ENCODE data around the gene OR8H2. TPM values are rescaled to one million over a fixed set of nuclear protein-coding genes. Genes with fewer than 3 reads are reported as not detected.
"Not testable (repeated sequence)": the region's sequence is repeated elsewhere in the genome, so short reads cannot be mapped to it uniquely, and the experiment has no call there.

Gene OR8H2
- total RNA-seq: not detected
- polyA plus RNA-seq (ENCODE audit: insufficient read depth, low read depth, low replicate concordance): not detected
- long read RNA-seq, donor 1: 0 reads
- long read RNA-seq, donor 2: 0 reads

DNA sequence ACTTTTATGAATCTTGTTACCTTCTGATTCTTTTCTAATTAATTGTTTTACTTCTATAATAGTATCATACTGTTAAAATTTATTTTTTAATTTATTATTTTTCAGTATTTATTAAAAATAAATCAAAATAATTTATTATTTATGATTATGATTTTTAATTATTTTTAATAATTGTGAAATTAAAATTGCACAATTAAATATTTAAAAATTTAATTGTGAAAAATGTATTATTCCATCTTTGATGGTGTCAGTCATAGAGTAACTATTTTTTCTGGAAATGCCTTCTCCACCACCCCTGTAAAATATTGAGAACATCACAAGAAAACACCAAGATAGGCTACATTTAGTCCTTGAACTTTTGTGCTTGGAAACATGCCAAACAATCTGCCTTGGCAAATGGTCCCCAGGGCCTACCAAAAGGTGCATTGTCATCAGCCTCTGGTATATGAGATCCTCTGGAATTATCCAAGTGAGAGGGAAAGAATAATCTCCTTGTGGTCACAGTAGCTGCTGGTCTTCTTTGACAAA is at the start of gene OR8H2:
Gene OR8H2, plus strand, starts transcription at position 478 of the 528 bp plus-strand sequence. CDS start 1,356 bp downstream, outside the sequence.
- no peaks in the 10 kb centered on the region for H3K36me3 ChIP-seq (ENCODE audit: low read depth, missing control alignments)
- H3K9me3 ChIP-seq: no peaks in the 10 kb centered on the region
- H3K4me1 ChIP-seq: no peaks in the 10 kb centered on the region
- TF ChIP-seq, protein P1, sequence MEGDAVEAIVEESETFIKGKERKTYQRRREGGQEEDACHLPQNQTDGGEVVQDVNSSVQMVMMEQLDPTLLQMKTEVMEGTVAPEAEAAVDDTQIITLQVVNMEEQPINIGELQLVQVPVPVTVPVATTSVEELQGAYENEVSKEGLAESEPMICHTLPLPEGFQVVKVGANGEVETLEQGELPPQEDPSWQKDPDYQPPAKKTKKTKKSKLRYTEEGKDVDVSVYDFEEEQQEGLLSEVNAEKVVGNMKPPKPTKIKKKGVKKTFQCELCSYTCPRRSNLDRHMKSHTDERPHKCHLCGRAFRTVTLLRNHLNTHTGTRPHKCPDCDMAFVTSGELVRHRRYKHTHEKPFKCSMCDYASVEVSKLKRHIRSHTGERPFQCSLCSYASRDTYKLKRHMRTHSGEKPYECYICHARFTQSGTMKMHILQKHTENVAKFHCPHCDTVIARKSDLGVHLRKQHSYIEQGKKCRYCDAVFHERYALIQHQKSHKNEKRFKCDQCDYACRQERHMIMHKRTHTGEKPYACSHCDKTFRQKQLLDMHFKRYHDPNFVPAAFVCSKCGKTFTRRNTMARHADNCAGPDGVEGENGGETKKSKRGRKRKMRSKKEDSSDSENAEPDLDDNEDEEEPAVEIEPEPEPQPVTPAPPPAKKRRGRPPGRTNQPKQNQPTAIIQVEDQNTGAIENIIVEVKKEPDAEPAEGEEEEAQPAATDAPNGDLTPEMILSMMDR (IDR thresholded peaks at IDR 0.05): no peak
- no peak for TF ChIP-seq POLR2A (IDR thresholded peaks at IDR 0.05)
- intact Hi-C loops (cut with DNase I; ENCODE audit: low total_unique reads): no loop called here
- no peak within 1 kb of the TSS for H3K4me3 ChIP-seq
- no peak for DNase-seq
- H3K27ac ChIP-seq: no peak within 1 kb of the TSS
- H3K27me3 ChIP-seq: no peaks in the 10 kb centered on the region

DNA sequence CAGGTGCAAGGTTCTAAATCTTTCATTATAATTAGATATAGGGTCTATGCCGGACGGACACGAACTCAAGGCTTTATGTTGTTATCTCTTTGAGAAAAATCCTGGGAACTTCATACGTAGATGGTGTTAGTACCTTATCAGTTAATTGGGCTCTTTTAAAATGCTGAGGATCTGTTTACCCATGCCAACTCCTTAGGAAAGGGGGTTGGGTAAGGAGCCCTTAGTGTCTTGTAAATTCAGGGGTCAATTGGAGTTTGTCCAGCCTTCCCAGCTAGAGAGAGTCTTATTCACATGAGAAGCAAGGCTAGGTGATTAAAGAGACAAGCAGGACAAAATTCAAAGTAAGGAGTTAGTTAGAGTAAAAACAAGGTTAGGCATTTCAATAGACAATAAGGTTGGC is 47.1 kb upstream of the OR8H2 start:
- H3K4me1 ChIP-seq; H3K27ac ChIP-seq; intact Hi-C loops (cut with DNase I; ENCODE audit: low total_unique reads); H3K36me3 ChIP-seq (ENCODE audit: low read depth, missing control alignments); DNase-seq; H3K27me3 ChIP-seq; H3K9me3 ChIP-seq; H3K4me3 ChIP-seq: not testable (repeated sequence)
- 23 to 36% methylated on average over 4 of the region's 4 CpGs for WGBS, 2 donors

GRCh38 chr11:56057661-56058237 is 45.7 kb upstream of the OR8H2 start:
- DNase-seq; H3K9me3 ChIP-seq; intact Hi-C loops (cut with DNase I; ENCODE audit: low total_unique reads); H3K36me3 ChIP-seq (ENCODE audit: low read depth, missing control alignments); H3K27me3 ChIP-seq; H3K27ac ChIP-seq; H3K4me1 ChIP-seq; H3K4me3 ChIP-seq: not testable (repeated sequence)
- WGBS, 2 donors: 40 to 47% methylated on average over 7 of the region's 7 CpGs

DNA sequence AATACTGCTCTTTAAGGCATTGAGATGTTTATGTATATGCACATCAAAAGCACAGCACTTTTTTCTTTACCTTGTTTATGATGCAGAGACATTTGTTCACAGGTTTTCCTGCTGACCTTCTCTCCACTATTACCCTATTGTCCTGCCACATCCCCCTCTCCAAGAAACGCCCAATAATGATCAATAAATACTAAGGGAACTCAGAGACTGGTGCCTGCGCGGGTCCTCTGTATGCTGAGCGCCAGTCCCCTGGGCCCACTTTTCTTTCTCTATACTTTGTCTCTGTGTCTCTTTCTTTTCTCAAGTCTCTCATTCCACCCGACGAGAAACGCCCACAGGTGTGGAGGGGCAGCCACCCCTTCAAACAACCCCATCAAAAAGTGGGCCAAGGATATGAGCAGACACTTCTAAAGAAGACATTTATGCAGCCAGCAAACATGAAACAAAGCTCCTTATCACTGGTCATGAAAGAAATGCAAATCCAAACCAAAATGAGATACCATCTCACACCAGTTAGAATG is 45.2 kb upstream of the OR8H2 start:
- WGBS, 2 donors: 81 to 89% methylated on average over 7 of the region's 7 CpGs
- H3K27me3 ChIP-seq; intact Hi-C loops (cut with DNase I; ENCODE audit: low total_unique reads); H3K4me3 ChIP-seq; DNase-seq; H3K27ac ChIP-seq; H3K36me3 ChIP-seq (ENCODE audit: low read depth, missing control alignments); H3K9me3 ChIP-seq; H3K4me1 ChIP-seq: not testable (repeated sequence)

DNA sequence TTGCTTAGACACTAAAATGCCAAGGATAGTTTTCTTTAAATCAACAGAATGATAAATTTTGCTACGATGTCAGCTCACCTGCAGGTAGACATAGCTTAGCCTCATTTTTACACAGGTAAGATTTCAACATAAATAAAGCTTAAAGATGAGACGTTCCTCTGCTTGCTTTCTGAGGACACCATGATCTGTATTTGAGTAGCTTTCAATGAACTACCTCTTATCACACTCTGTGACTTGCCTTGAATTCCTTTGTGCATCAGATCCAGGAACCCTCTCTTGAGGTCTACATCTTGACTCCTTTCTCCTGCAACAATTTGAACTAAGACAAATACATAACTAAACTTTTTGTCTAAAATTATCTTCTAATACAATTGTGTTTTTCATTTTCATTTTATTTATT is 36.5 kb upstream of the OR8H2 start:
- no peak overlapping the region for H3K4me3 ChIP-seq
- intact Hi-C loops (cut with DNase I; ENCODE audit: low total_unique reads): no loop called here
- DNase-seq: no peak
- no peaks in the 10 kb centered on the region for H3K27me3 ChIP-seq
- no peaks in the 10 kb centered on the region for H3K9me3 ChIP-seq
- no peaks in the 10 kb centered on the region for H3K4me1 ChIP-seq
- H3K36me3 ChIP-seq (ENCODE audit: low read depth, missing control alignments): no peaks in the 10 kb centered on the region
- no peak for TF ChIP-seq POLR2A (IDR thresholded peaks at IDR 0.05)
- TF ChIP-seq, protein P1 (IDR thresholded peaks at IDR 0.05): no peak
- no peak overlapping the region for H3K27ac ChIP-seq
- 81 to 84% methylated on average over 2 of the region's 2 CpGs for WGBS, 2 donors

DNA sequence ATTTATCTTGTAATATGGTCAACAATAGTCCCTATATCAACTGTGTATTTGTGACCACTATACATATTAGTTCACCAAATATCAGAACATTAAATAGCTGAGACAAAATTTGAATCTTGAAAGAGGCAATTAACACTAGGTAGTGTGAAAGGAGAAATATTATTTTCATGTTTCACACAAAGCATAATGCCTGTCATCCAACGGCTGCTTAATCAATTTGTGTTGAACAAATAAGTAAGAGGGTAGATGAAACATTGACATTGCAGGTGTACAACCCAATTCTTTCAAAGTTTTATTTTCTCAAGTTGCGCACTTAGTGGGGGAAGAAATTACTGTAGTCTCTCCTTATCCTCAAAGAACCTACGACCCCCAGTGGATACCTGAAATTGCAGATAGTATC is 13.8 kb upstream of the OR8H2 start:
- H3K27me3 ChIP-seq: no peaks in the 10 kb centered on the region
- intact Hi-C loops (cut with DNase I; ENCODE audit: low total_unique reads): no loop called here
- H3K27ac ChIP-seq: no peak overlapping the region
- 60 to 79% methylated on average over 3 of the region's 3 CpGs for WGBS, 2 donors
- no peak overlapping the region for H3K4me3 ChIP-seq
- H3K4me1 ChIP-seq: no peaks in the 10 kb centered on the region
- no peaks in the 10 kb centered on the region for H3K9me3 ChIP-seq
- no peak for DNase-seq
- H3K36me3 ChIP-seq (ENCODE audit: low read depth, missing control alignments): no peaks in the 10 kb centered on the region
- TF ChIP-seq POLR2A (IDR thresholded peaks at IDR 0.05): no peak
- TF ChIP-seq, protein P1 (IDR thresholded peaks at IDR 0.05): no peak
